HUES64 (cell line): ENCODE data around the gene STMN1.

Experiments used
- H3K27ac ChIP-seq: 2 replicates; pipeline ENCODE4 v1.7.0; 2013; ENCODE audit warnings: low read depth, low read length, inconsistent platforms
- H3K27me3 ChIP-seq: 2 replicates; pipeline ENCODE4 v1.6.1; 2013; ENCODE audit warnings: mild to moderate bottlenecking, low read length; ENCODE audit not compliant: insufficient read depth
- H3K36me3 ChIP-seq: 2 replicates; pipeline ENCODE4 v1.6.1; 2013; ENCODE audit warnings: mild to moderate bottlenecking, low read length; ENCODE audit not compliant: insufficient read depth
- H3K4me1 ChIP-seq: 2 replicates; pipeline ENCODE4 v1.6.1; 2013; ENCODE audit warnings: mild to moderate bottlenecking, low read length, moderate library complexity; ENCODE audit not compliant: insufficient read depth
- H3K4me3 ChIP-seq: 2 replicates; pipeline ENCODE4 v1.5.1; 2013; ENCODE audit warnings: mild to moderate bottlenecking, low read length, moderate library complexity
- H3K9ac ChIP-seq: 2 replicates; pipeline ENCODE4 v1.6.1; 2013; ENCODE audit warnings: mild to moderate bottlenecking, low read depth, low read length
- H3K9me3 ChIP-seq: 2 replicates; pipeline ENCODE4 v1.6.1; 2013; ENCODE audit warnings: low read depth, low read length; ENCODE audit not compliant: insufficient read depth
- WGBS: fragments of 150-250, 120-280 bp; methylation state at CpG from one replicate; pipeline ENCODE4 v1.1.7; 2013; ENCODE audit warnings: missing lambda C conversion rate; 5-methylcytosine and 5-hydroxymethylcytosine counted together

The STMN1 gene

GRCh38 chr1:25918615-25919014, 12.4 kb upstream of the STMN1 start:
- H3K4me3 ChIP-seq = no peak overlapping the region
- no peaks in the 10 kb centered on the region for H3K9me3 ChIP-seq
- H3K36me3 ChIP-seq = no peaks in the 10 kb centered on the region
- no peak overlapping the region for H3K27ac ChIP-seq
- H3K9ac ChIP-seq = no peak overlapping the region
- WGBS = 80% methylated on average over 11 of the region's 11 CpGs
- peaks cover 18% of the 10 kb centered on the region; the same call in 1 of the 2 replicates for H3K27me3 ChIP-seq
- H3K4me1 ChIP-seq = peaks cover 7% of the 10 kb centered on the region

GRCh38 chr1:25917996-25918395, 11.8 kb upstream of the STMN1 start:
- H3K27me3 ChIP-seq = peaks cover 12% of the 10 kb centered on the region; the same call in 1 of the 2 replicates
- 48% methylated on average over 5 of the region's 5 CpGs for WGBS

GRCh38 chr1:25916460-25916859, 10.2 kb upstream of the STMN1 start:
- WGBS = 83% methylated on average over 2 of the region's 2 CpGs
- no peaks in the 10 kb centered on the region for H3K4me1 ChIP-seq
- no peak overlapping the region for H3K9ac ChIP-seq
- H3K9me3 ChIP-seq = no peaks in the 10 kb centered on the region
- H3K4me3 ChIP-seq = no peak overlapping the region
- H3K36me3 ChIP-seq = no peaks in the 10 kb centered on the region
- no peaks in the 10 kb centered on the region for H3K27me3 ChIP-seq
- no peak overlapping the region for H3K27ac ChIP-seq

More at GRCh38 chr1:25917996-25918395, 11.8 kb upstream of the STMN1 start:
- Histone ChIP-seq H3K9me3 (no peaks in the 10 kb centered on the region), H3K27ac (no peak overlapping the region), H3K4me3 (no peak overlapping the region), H3K36me3 (no peaks in the 10 kb centered on the region), H3K9ac (no peak overlapping the region), H3K4me1 (peaks cover 7% of the 10 kb centered on the region; the same call in 1 of the 2 replicates)

- no peak overlapping the region for H3K9ac ChIP-seq
- H3K4me1 ChIP-seq = no peaks in the 10 kb centered on the region
- H3K9me3 ChIP-seq = no peaks in the 10 kb centered on the region
- 88% methylated on average over 2 of the region's 3 CpGs for WGBS
- no peak overlapping the region for H3K27ac ChIP-seq
- no peak overlapping the region for H3K4me3 ChIP-seq
- H3K27me3 ChIP-seq = no peaks in the 10 kb centered on the region
- H3K36me3 ChIP-seq = no peaks in the 10 kb centered on the region
Measured at GRCh38 chr1:25914074-25914995, 8.1 kb upstream of the STMN1 start.

GRCh38 chr1:25913206-25913605, 7.0 kb upstream of the STMN1 start:
- H3K9ac ChIP-seq = no peak overlapping the region
- no peaks in the 10 kb centered on the region for H3K36me3 ChIP-seq
- H3K4me1 ChIP-seq = no peaks in the 10 kb centered on the region
- H3K9me3 ChIP-seq = no peaks in the 10 kb centered on the region
- no peak overlapping the region for H3K4me3 ChIP-seq
- H3K27me3 ChIP-seq = no peaks in the 10 kb centered on the region
- H3K27ac ChIP-seq = no peak overlapping the region

GRCh38 chr1:25912076-25912831, 6.0 kb upstream of the STMN1 start:
- WGBS = 90% methylated on average over 5 of the region's 5 CpGs
- H3K27me3 ChIP-seq = no peaks in the 10 kb centered on the region
- H3K27ac ChIP-seq = no peak overlapping the region
- H3K9ac ChIP-seq = no peak overlapping the region
- H3K9me3 ChIP-seq = no peaks in the 10 kb centered on the region
- no peak overlapping the region for H3K4me3 ChIP-seq
- peaks cover under 1% of the 10 kb centered on the region; the same call in 1 of the 2 replicates for H3K4me1 ChIP-seq
- no peaks in the 10 kb centered on the region for H3K36me3 ChIP-seq

- Histone ChIP-seq H3K4me1 (peaks cover 6% of the 10 kb centered on the region; the same call in 1 of the 2 replicates), H3K36me3 (no peaks in the 10 kb centered on the region), H3K9ac (no peak overlapping the region), H3K27ac (no peak overlapping the region), H3K27me3 (no peaks in the 10 kb centered on the region), H3K4me3 (no peak overlapping the region), H3K9me3 (no peaks in the 10 kb centered on the region)
Measured at GRCh38 chr1:25911162-25911561, 4.9 kb upstream of the STMN1 start.

- 83% methylated on average over 10 of the region's 10 CpGs for WGBS
- peaks cover 14% of the 10 kb centered on the region for H3K4me1 ChIP-seq
- no peak overlapping the region for H3K4me3 ChIP-seq
- H3K9me3 ChIP-seq = no peaks in the 10 kb centered on the region
- H3K36me3 ChIP-seq = peaks cover 5% of the 10 kb centered on the region
- no peaks in the 10 kb centered on the region for H3K27me3 ChIP-seq
- no peak overlapping the region for H3K27ac ChIP-seq
- no peak overlapping the region for H3K9ac ChIP-seq
Measured at GRCh38 chr1:25909040-25909439, 2.8 kb upstream of the STMN1 start.

- no peak overlapping the region for H3K27ac ChIP-seq
- no peak overlapping the region for H3K9ac ChIP-seq
- no peaks in the 10 kb centered on the region for H3K9me3 ChIP-seq
- peaks cover 18% of the 10 kb centered on the region for H3K4me1 ChIP-seq
- peaks cover 14% of the 10 kb centered on the region for H3K36me3 ChIP-seq
- no peak overlapping the region for H3K4me3 ChIP-seq
- H3K27me3 ChIP-seq = no peaks in the 10 kb centered on the region
- WGBS = 90% methylated on average over 1 of the region's 1 CpG
Measured at GRCh38 chr1:25908161-25908560, 1.9 kb upstream of the STMN1 start.

GRCh38 chr1:25907601-25908000, 1.4 kb upstream of the STMN1 start:
- Histone ChIP-seq H3K9me3 (no peaks in the 10 kb centered on the region), H3K9ac (no peak overlapping the region), H3K27ac (no peak overlapping the region), H3K36me3 (peaks cover 20% of the 10 kb centered on the region), H3K27me3 (no peaks in the 10 kb centered on the region), H3K4me1 (peaks cover 18% of the 10 kb centered on the region), H3K4me3 (no peak overlapping the region)
- 94% methylated on average over 6 of the region's 6 CpGs for WGBS

- 25% methylated on average over 34 of the region's 34 CpGs for WGBS
- Histone ChIP-seq H3K4me1 (peaks cover 18% of the 10 kb centered on the region), H3K4me3 (peak overlapping the region; percentile 85), H3K9ac (peak overlapping the region; percentile 94), H3K27ac (peak overlapping the region; percentile 45; the same call in 1 of the 2 replicates), H3K9me3 (no peaks in the 10 kb centered on the region), H3K36me3 (peaks cover 28% of the 10 kb centered on the region), H3K27me3 (no peaks in the 10 kb centered on the region)
Measured at GRCh38 chr1:25906644-25907300, 553 bp upstream of the STMN1 start.
